K562 treated with DMSO at 1 percent for 12 hours (cell line): ENCODE results near the gene TNKS1BP1. TPM values are rescaled to one million over a fixed set of nuclear protein-coding genes. Genes with fewer than 3 reads are reported as not detected.

Experiments
- total RNA-seq: library from RNA; unstranded; fragments of 300-600 nt; gene quantifications from 2 replicates; pipeline ENCODE4 v1.2.3, GENCODE V29; 2022; ENCODE audit not compliant: insufficient read depth

TNKS1BP1 gene
- 23.4 and 35.7 TPM in 2 replicates for total RNA-seq

GRCh38 chr11:57324886-57325734, at the start of gene TNKS1BP1:
Gene TNKS1BP1 (minus strand): TSS chr11:57324952. CDS start chr11:57321885, 3,067 bp downstream.

GRCh38 chr11:57338142-57338541, 13.4 kb upstream of the TNKS1BP1 start, which contains the start of gene P2RX3:
Gene P2RX3 (plus strand): TSS chr11:57338352. CDS start chr11:57338551, 199 bp downstream.

DNA sequence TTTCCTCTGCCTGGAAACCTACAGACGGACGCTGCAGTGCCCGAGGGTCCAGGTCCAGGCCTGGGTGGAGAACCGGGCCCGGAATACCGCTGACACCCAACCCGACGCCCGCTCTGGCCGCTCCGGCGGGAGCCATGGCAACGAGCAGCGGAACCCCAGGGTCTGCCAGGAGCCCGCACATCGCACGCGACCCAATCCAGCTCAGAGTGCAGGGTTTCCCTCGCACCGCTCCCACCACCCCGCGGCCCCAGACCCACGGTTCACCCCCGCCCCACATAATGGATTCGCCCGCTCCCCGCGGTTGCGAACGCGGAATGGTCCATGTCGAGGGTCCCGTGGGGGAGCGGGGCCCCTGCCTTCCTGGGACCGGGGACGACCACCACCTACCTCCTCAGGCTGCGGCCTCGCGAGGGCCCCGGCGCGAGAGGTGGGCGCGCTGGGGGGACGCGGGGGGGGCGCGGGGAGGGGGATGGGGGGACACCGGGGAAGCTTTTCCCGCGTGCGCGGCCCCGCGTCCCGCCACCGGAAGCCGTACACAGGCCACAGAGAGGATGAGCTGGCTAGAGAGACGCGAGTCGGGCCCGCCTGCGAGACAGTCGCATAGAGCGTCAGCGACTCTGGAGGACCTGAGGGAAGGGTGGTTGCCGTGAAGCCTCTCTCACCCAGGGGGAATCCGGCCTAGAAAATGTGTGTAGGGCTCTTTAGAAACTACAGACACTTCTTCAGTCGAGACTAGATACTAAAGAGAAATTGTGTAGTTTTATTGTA, 10.8 kb upstream of the TNKS1BP1 start, which contains the start of gene SSRP1:
Gene SSRP1, minus strand, starts transcription at position 550 of the 768 bp plus-strand sequence. CDS start 771 bp downstream, outside the sequence.

Other genes starting within 250 kb of the TNKS1BP1 start
- gene LRRC55, start 143.0 kb downstream of the TNKS1BP1 start, total RNA-seq: not detected in 2 replicates
- 0.57 and 0.69 TPM in 2 replicates for gene APLNR, start 87.7 kb downstream of the TNKS1BP1 start, total RNA-seq
- 102 and 170 TPM in 2 replicates for gene SSRP1, start 10.9 kb upstream of the TNKS1BP1 start, total RNA-seq
- gene P2RX3, start 13.4 kb upstream of the TNKS1BP1 start, total RNA-seq: not detected in 2 replicates
- not detected in 2 replicates for gene PRG3, start 56.2 kb upstream of the TNKS1BP1 start, total RNA-seq
- 22.1 and 34.6 TPM in 2 replicates for gene PRG2, start 65.7 kb upstream of the TNKS1BP1 start, total RNA-seq
- gene SLC43A3, start 102.2 kb upstream of the TNKS1BP1 start, total RNA-seq: 65.5 and 138 TPM in 2 replicates
- gene RTN4RL2, start 135.6 kb upstream of the TNKS1BP1 start, total RNA-seq: 6.4 and 6.8 TPM in 2 replicates
- 60.4 and 87.0 TPM in 2 replicates for gene SLC43A1, start 190.8 kb upstream of the TNKS1BP1 start, total RNA-seq
- 40.3 and 58.1 TPM in 2 replicates for gene TIMM10, start 205.8 kb upstream of the TNKS1BP1 start, total RNA-seq
- gene SMTNL1, start 212.6 kb upstream of the TNKS1BP1 start, total RNA-seq: 1.1 TPM in 1 of 2 replicates, not detected in the other
- gene UBE2L6, start 242.7 kb upstream of the TNKS1BP1 start, total RNA-seq: 84.8 and 114 TPM in 2 replicates